ENCODE data around the gene PARD3B. TPM values are rescaled to one million over a fixed set of nuclear protein-coding genes. Genes with fewer than 3 reads are reported as not detected.

Gene PARD3B
- total RNA-seq, 1 experiment from 2014 or later, result 5.8 TPM

- DNase-seq (ENCODE audit: extremely low read depth, low read depth), result no peak
These were observed 965.1 kb downstream of the PARD3B start for GRCh38 chr2:205510345-205510744.

- no peak for DNase-seq (ENCODE audit: extremely low read depth, low read depth)
These were observed 965.9 kb downstream of the PARD3B start for GRCh38 chr2:205511221-205511620.

GRCh38 chr2:205511641-205512040, 966.4 kb downstream of the PARD3B start:
- no peak for DNase-seq (ENCODE audit: extremely low read depth, low read depth)

- DNase-seq (ENCODE audit: extremely low read depth, low read depth), result no peak
These were observed 975.0 kb downstream of the PARD3B start for GRCh38 chr2:205520311-205520710.

- no peak for DNase-seq (ENCODE audit: extremely low read depth, low read depth)
These were observed 979.4 kb downstream of the PARD3B start for GRCh38 chr2:205524656-205525055.

GRCh38 chr2:205527801-205528200, 982.5 kb downstream of the PARD3B start:
- DNase-seq (ENCODE audit: extremely low read depth, low read depth), result no peak

GRCh38 chr2:205531072-205531471, 985.8 kb downstream of the PARD3B start:
- no peak for DNase-seq (ENCODE audit: extremely low read depth, low read depth)

GRCh38 chr2:205531489-205532148, 986.3 kb downstream of the PARD3B start:
- no peak for DNase-seq (ENCODE audit: extremely low read depth, low read depth)

GRCh38 chr2:205535001-205535400, 989.7 kb downstream of the PARD3B start:
- DNase-seq (ENCODE audit: extremely low read depth, low read depth), result no peak

GRCh38 chr2:205539603-205540002, 994.3 kb downstream of the PARD3B start:
- no peak for DNase-seq (ENCODE audit: extremely low read depth, low read depth)

GRCh38 chr2:205540036-205540435, 994.8 kb downstream of the PARD3B start:
- DNase-seq (ENCODE audit: extremely low read depth, low read depth), result no peak

GRCh38 chr2:205543262-205543843, 998.1 kb downstream of the PARD3B start:
- no peak for DNase-seq (ENCODE audit: extremely low read depth, low read depth)

GRCh38 chr2:205543937-205544702, 998.8 kb downstream of the PARD3B start:
- no peak for DNase-seq (ENCODE audit: extremely low read depth, low read depth)

- DNase-seq (ENCODE audit: extremely low read depth, low read depth), result no peak
These were observed 1000.9 kb downstream of the PARD3B start for GRCh38 chr2:205545971-205546816.

- DNase-seq (ENCODE audit: extremely low read depth, low read depth), result no peak
These were observed 1010.4 kb downstream of the PARD3B start for GRCh38 chr2:205555566-205556230.

GRCh38 chr2:205556357-205556756, 1011.1 kb downstream of the PARD3B start:
- no peak for DNase-seq (ENCODE audit: extremely low read depth, low read depth)

GRCh38 chr2:205556841-205557539, 1011.7 kb downstream of the PARD3B start:
- DNase-seq (ENCODE audit: extremely low read depth, low read depth), result no peak

GRCh38 chr2:205557873-205558272, 1012.6 kb downstream of the PARD3B start:
- DNase-seq (ENCODE audit: extremely low read depth, low read depth), result no peak

GRCh38 chr2:205561441-205561840, 1016.2 kb downstream of the PARD3B start:
- DNase-seq (ENCODE audit: extremely low read depth, low read depth), result no peak

- peak; percentile 3 for DNase-seq (ENCODE audit: extremely low read depth, low read depth)
These were observed 1018.4 kb downstream of the PARD3B start for GRCh38 chr2:205563646-205564045.

All from NCI-H460 (cell line).